Sigmoid colon (tissue), 7 donors: ENCODE results near the gene MAPK8IP2. TPM values are rescaled to one million over a fixed set of nuclear protein-coding genes. Genes with fewer than 3 reads are reported as not detected.

Source experiments
- DNase-seq: peaks from one replicate; pipeline ENCODE4 v3.0.0-alpha.2; 2019
- H3K27ac ChIP-seq, 4 donors: fragments of 200-600 bp; sonication (generic); one replicate each; pipeline ENCODE4 v1.5.1; 2016 to 2019; ENCODE audit warnings: mild to moderate bottlenecking in 1 of 4
- H3K27me3 ChIP-seq, 3 donors: fragments of 200-600 bp; sonication (generic); one replicate each; pipeline ENCODE4 v1.5.1; 2019; ENCODE audit warnings: mild to moderate bottlenecking in 1 of 3
- H3K36me3 ChIP-seq, 4 donors: fragments of 200-600 bp; sonication (generic); one replicate each; pipeline ENCODE4 v1.5.1; 2016 to 2019
- H3K4me1 ChIP-seq, 4 donors: fragments of 200-600 bp; sonication (generic); one replicate each; pipeline ENCODE4 v1.5.1; 2017 to 2019
- H3K4me3 ChIP-seq, 4 donors: fragments of 200-600 bp; sonication (generic); one replicate each; pipeline ENCODE4 v1.5.1; 2017 to 2019; ENCODE audit warnings: mild to moderate bottlenecking in 2 of 4, moderate library complexity in 1 of 4
- H3K9me3 ChIP-seq, 4 donors: fragments of 200-600 bp in 3 of 4; sonication (generic) in 3 of 4; one replicate each; pipeline versions ENCODE4 v1.5.1 to v1.6.1; 2013 to 2019
- EP300 ChIP-seq, 4 donors: sonication (generic); formaldehyde crosslinking; IDR thresholded peaks; one replicate each; pipeline ENCODE4 v1.6.1; 2017; ENCODE audit warnings: antibody characterized with exemption in 4 of 4
- POLR2A ChIP-seq, 2 donors: fragments of 450-650 bp; IDR thresholded peaks; one replicate each; pipeline ENCODE4 v1.6.1; 2016; ENCODE audit warnings: antibody characterized with exemption in 2 of 2, mild to moderate bottlenecking in 2 of 2, moderate library complexity in 2 of 2
- POLR2AphosphoS5 ChIP-seq, 4 donors: sonication (generic); formaldehyde crosslinking; IDR thresholded peaks; one replicate each; pipeline ENCODE4 v1.6.1; 2017; ENCODE audit warnings: antibody characterized with exemption in 4 of 4
- WGBS, 2 donors: extraction: QIAGEN DNeasy Blood & Tissue Kit; methylation state at CpG; one replicate each; pipeline ENCODE4 v1.1.7; 2013; 5-methylcytosine and 5-hydroxymethylcytosine counted together
- intact Hi-C: fragments of 100-400 bp; cut with DNase I; formaldehyde crosslinking; loops from one replicate; pipeline ENCODE4 v1.15.1; 2023
- polyA plus RNA-seq, 3 donors: library from polyadenylated mRNA; stranded (reverse); fragments of 200-250 nt; gene quantifications; one replicate each; pipeline ENCODE4 v1.2.3, GENCODE V29; 2013
- total RNA-seq, 4 donors: library from RNA; depleted of rRNA; stranded (reverse); fragments of >200 nt; gene quantifications; one replicate each; pipeline ENCODE4 v1.1.0, GENCODE V29; 2016
- TF ChIP-seq, protein P1 (sequence below), 4 experiments: fragments of 450-650 bp in 3 of 4; fragments of 200-600 bp in 1 of 4; IDR thresholded peaks; one replicate each; pipeline ENCODE4 v1.5.1; 2016 to 2019; ENCODE audit warnings: antibody characterized with exemption in 4 of 4, mild to moderate bottlenecking in 3 of 4, moderate library complexity in 2 of 4
- donor health status: healthy with polysubstance abuse.
- donor health status: Bipolar disorder and iron deficiency.
- donor health status: healthy.

The MAPK8IP2 gene
- total and polyA plus RNA-seq, 7 donors = under 0.01 to 2.9 (median 1.8) TPM

GRCh38 chr22:50576806-50577696, 23.5 kb upstream of the MAPK8IP2 start:
- Histone ChIP-seq H3K27me3 (peaks cover 11 to 25% (median 18%) of the 10 kb centered on the region in 3 donors), H3K36me3 (peaks cover 0 to 5% (median 0%) of the 10 kb centered on the region in 4 donors), H3K4me3 (no peak overlapping the region), H3K4me1 (peaks cover 0 to 27% (median 25%) of the 10 kb centered on the region in 4 donors), H3K9me3 (no peaks in the 10 kb centered on the region), H3K27ac (no peak overlapping the region)
- WGBS, 2 donors = 83 to 84% methylated on average over 18 of the region's 18 CpGs
- peak in 1 of 4 donors; percentile 5 for TF ChIP-seq POLR2AphosphoS5 (IDR thresholded peaks at IDR 0.05)
- no peak for TF ChIP-seq EP300 (IDR thresholded peaks at IDR 0.05)
- no peak for TF ChIP-seq POLR2A (IDR thresholded peaks at IDR 0.05)
- TF ChIP-seq, protein P1, sequence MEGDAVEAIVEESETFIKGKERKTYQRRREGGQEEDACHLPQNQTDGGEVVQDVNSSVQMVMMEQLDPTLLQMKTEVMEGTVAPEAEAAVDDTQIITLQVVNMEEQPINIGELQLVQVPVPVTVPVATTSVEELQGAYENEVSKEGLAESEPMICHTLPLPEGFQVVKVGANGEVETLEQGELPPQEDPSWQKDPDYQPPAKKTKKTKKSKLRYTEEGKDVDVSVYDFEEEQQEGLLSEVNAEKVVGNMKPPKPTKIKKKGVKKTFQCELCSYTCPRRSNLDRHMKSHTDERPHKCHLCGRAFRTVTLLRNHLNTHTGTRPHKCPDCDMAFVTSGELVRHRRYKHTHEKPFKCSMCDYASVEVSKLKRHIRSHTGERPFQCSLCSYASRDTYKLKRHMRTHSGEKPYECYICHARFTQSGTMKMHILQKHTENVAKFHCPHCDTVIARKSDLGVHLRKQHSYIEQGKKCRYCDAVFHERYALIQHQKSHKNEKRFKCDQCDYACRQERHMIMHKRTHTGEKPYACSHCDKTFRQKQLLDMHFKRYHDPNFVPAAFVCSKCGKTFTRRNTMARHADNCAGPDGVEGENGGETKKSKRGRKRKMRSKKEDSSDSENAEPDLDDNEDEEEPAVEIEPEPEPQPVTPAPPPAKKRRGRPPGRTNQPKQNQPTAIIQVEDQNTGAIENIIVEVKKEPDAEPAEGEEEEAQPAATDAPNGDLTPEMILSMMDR (IDR thresholded peaks at IDR 0.05) = no peak
- DNase-seq = no peak
- intact Hi-C loops = no loop called here

DNA sequence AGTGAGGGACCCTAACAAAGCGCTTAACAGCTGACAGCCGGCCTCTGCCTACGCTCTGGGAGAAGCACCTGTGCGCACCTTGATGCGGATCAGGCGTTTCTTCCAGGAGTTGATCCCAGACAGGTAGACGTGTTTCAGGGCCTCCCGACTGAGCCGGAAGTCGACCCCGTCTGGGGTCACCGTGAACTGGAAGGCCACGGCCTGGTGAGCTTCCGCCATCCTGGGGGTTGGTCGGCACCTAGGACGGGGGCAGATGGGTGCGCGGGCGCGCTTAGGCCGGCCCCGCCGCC, 23.0 kb upstream of the MAPK8IP2 start:
- 54 to 77% methylated on average over 23 of the region's 23 CpGs for WGBS, 2 donors
- H3K27ac ChIP-seq = no peak overlapping the region
- peaks cover 0 to 28% (median 25%) of the 10 kb centered on the region in 4 donors for H3K4me1 ChIP-seq
- intact Hi-C loops = no loop called here
- DNase-seq = no peak
- TF ChIP-seq, protein P1 (IDR thresholded peaks at IDR 0.05) = no peak
- TF ChIP-seq EP300 (IDR thresholded peaks at IDR 0.05) (no peak), POLR2A (IDR thresholded peaks at IDR 0.05) (no peak), POLR2AphosphoS5 (IDR thresholded peaks at IDR 0.05) (no peak)
- H3K4me3 ChIP-seq = peak overlapping the region in 1 of 4 donors; percentile 30
- no peaks in the 10 kb centered on the region for H3K9me3 ChIP-seq
- peaks cover 11 to 25% (median 18%) of the 10 kb centered on the region in 3 donors for H3K27me3 ChIP-seq
- peaks cover 0 to 5% (median 0%) of the 10 kb centered on the region in 4 donors for H3K36me3 ChIP-seq

- H3K4me1 ChIP-seq = peaks cover 0 to 28% (median 25%) of the 10 kb centered on the region in 4 donors
- H3K36me3 ChIP-seq = peaks cover 0 to 5% (median 0%) of the 10 kb centered on the region in 4 donors
- 33 to 43% methylated on average over 63 of the region's 63 CpGs for WGBS, 2 donors
- H3K4me3 ChIP-seq = peak within 1 kb of the TSS in 3 of 4 donors; percentile 14 to 30 (median 28)
- H3K27ac ChIP-seq = peak within 1 kb of the TSS in 2 of 4 donors; percentile 14 to 70
- no peaks in the 10 kb centered on the region for H3K9me3 ChIP-seq
- intact Hi-C loops = no loop called here
- peaks cover 11 to 25% (median 18%) of the 10 kb centered on the region in 3 donors for H3K27me3 ChIP-seq
- no peak for DNase-seq
- TF ChIP-seq POLR2AphosphoS5 (IDR thresholded peaks at IDR 0.05) (no peak), EP300 (IDR thresholded peaks at IDR 0.05) (no peak), POLR2A (IDR thresholded peaks at IDR 0.05) (no peak)
- TF ChIP-seq, protein P1 (IDR thresholded peaks at IDR 0.05) = no peak
Measured at GRCh38 chr22:50577987-50578775, 22.4 kb upstream of the MAPK8IP2 start, which contains the start of gene CPT1B. Gene CPT1B, minus strand, starts transcription at chr22:50578427. Its CDS starts 512 bp downstream, at chr22:50577915.

DNA sequence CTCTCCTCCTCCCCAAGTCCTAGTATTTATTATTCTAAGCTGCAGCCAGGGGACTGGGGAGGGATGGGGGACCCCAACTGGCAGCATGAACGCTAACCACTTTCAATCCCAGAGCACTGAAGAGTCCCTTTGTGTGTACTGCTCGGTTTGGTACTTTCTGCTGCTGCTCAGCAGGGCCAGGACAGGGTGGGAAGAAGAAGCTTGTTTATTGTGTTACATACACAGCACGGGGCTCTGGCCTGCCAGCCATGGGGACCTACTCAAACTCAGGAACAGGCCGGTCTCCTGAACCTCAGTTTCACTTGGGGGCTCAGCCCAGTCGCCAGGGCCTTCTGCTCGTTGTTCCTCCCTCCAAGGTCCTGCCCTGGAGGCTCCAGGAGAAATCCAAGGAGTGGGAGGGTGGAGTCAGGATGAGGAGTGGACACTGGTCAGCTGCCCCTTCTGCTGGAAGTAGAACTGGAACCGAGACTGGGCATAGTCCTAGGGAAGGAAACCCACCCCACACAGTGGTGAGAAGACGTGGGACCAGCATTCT, 21.8 kb upstream of the MAPK8IP2 start:
- Histone ChIP-seq H3K9me3 (no peaks in the 10 kb centered on the region), H3K36me3 (peaks cover 0 to 5% (median 0%) of the 10 kb centered on the region in 4 donors), H3K4me3 (peak overlapping the region in 2 of 4 donors; percentile 28 to 30), H3K27ac (peak overlapping the region in 1 of 4 donors; percentile 70), H3K27me3 (peaks cover 11 to 25% (median 18%) of the 10 kb centered on the region in 3 donors), H3K4me1 (peaks cover 0 to 35% (median 31%) of the 10 kb centered on the region in 4 donors)
- TF ChIP-seq POLR2AphosphoS5 (IDR thresholded peaks at IDR 0.05) (no peak), POLR2A (IDR thresholded peaks at IDR 0.05) (no peak)
- intact Hi-C loops = no loop called here
- WGBS, 2 donors = 77 to 79% methylated on average over 8 of the region's 8 CpGs
- DNase-seq = peak; percentile 65
